ENCODE measurements around the gene MATCAP1. TPM values are rescaled to one million over a fixed set of nuclear protein-coding genes. Genes with fewer than 3 reads are reported as not detected.

MATCAP1 gene
- total RNA-seq (1 to 10 TPM; 2.7 to 4.8 TPM), polyA plus RNA-seq (1 to 10 TPM; 1.5 to 3.8 TPM)

- peak; percentile 88 for DNase-seq (ENCODE audit: low spot score)
- peaks cover 8 to 29% (median 19%) of the 10 kb centered on the region in 4 donors for H3K4me1 ChIP-seq (ENCODE audit: control insufficient read depth in 4 of 4, insufficient read depth in 4 of 4, low read length in 3 of 4)
- no peaks in the 10 kb centered on the region for H3K9me3 ChIP-seq (ENCODE audit: control insufficient read depth in 4 of 4, low read length in 3 of 4)
- H3K36me3 ChIP-seq (ENCODE audit: control insufficient read depth in 4 of 4, insufficient read depth in 3 of 4, low read depth in 1 of 4, low read length in 3 of 4), result no peaks in the 10 kb centered on the region
- peak within 1 kb of the TSS; percentile 58 to 69 (median 66) for H3K4me3 ChIP-seq (ENCODE audit: low read depth in 1 of 3, low read length in 3 of 3)
- no peaks in the 10 kb centered on the region for H3K27me3 ChIP-seq (ENCODE audit: control insufficient read depth in 4 of 4, insufficient read depth in 4 of 4, low read length in 3 of 4)
- H3K9ac ChIP-seq (ENCODE audit: low read depth in 1 of 2, low read length in 2 of 2), result peak within 1 kb of the TSS in 1 of 2 donors; percentile 53
- peak; percentile 70 for TF ChIP-seq YY1 (IDR thresholded peaks at IDR 0.05)
- peak in 1 of 2 donors; percentile 37 for TF ChIP-seq GABPA (IDR thresholded peaks at IDR 0.05 in 1 of 2, conservative IDR thresholded peaks at IDR 0.05 in 1 of 2)
- TF ChIP-seq RAD21 (IDR thresholded peaks at IDR 0.05), result no peak
- TF ChIP-seq RXRA (IDR thresholded peaks at IDR 0.05), result peak; percentile 5 to 20
- peak; percentile 70 for TF ChIP-seq SP1 (IDR thresholded peaks at IDR 0.05)
- TF ChIP-seq NR2F2 (IDR thresholded peaks at IDR 0.05), result peak; percentile 41
- no peak for TF ChIP-seq ZBTB33 (IDR thresholded peaks at IDR 0.05)
- TF ChIP-seq EGR1 (IDR thresholded peaks at IDR 0.05; ENCODE audit: low read depth in 2 of 2), result peak; percentile 75 to 76
- H3K27ac ChIP-seq (ENCODE audit: low read depth in 1 of 2, low read length in 2 of 2), result peak within 1 kb of the TSS; percentile 84 to 85
- under 1% methylated on average over 77 of the region's 77 CpGs for WGBS
These were observed at the start of gene MATCAP1 for GRCh38 chr16:67183627-67184452. MATCAP1 (minus strand) TSS chr16:67183963; CDS start chr16:67180610, 3,353 bp downstream.

- Histone ChIP-seq H3K4me1 (ENCODE audit: control insufficient read depth in 4 of 4, insufficient read depth in 4 of 4, low read length in 3 of 4) (peaks cover 0 to 27% (median 17%) of the 10 kb centered on the region in 4 donors), H3K36me3 (ENCODE audit: control insufficient read depth in 4 of 4, insufficient read depth in 3 of 4, low read depth in 1 of 4, low read length in 3 of 4) (peaks cover 7 to 20% (median 17%) of the 10 kb centered on the region in 4 donors), H3K27me3 (ENCODE audit: control insufficient read depth in 4 of 4, insufficient read depth in 4 of 4, low read length in 3 of 4) (no peaks in the 10 kb centered on the region), H3K9me3 (ENCODE audit: control insufficient read depth in 4 of 4, low read length in 3 of 4) (no peaks in the 10 kb centered on the region), H3K9ac (ENCODE audit: low read depth in 1 of 2, low read length in 2 of 2) (no peak overlapping the region), H3K4me3 (ENCODE audit: low read depth in 1 of 3, low read length in 3 of 3) (no peak overlapping the region), H3K27ac (ENCODE audit: low read depth in 1 of 2, low read length in 2 of 2) (no peak overlapping the region)
- WGBS, result 67% methylated on average over 12 of the region's 12 CpGs
- TF ChIP-seq EGR1 (IDR thresholded peaks at IDR 0.05; ENCODE audit: low read depth in 2 of 2) (no peak), GABPA (IDR thresholded peaks at IDR 0.05 in 1 of 2, conservative IDR thresholded peaks at IDR 0.05 in 1 of 2) (peak in 1 of 2 donors; percentile 20)
- no peak for DNase-seq (ENCODE audit: low spot score)
These were observed 47.3 kb upstream of the MATCAP1 start for GRCh38 chr16:67230809-67231660.

- 95% methylated on average over 32 of the region's 32 CpGs for WGBS
- Histone ChIP-seq H3K4me1 (ENCODE audit: control insufficient read depth in 4 of 4, insufficient read depth in 4 of 4, low read length in 3 of 4) (peaks cover 0 to 34% (median 18%) of the 10 kb centered on the region in 4 donors), H3K9me3 (ENCODE audit: control insufficient read depth in 4 of 4, low read length in 3 of 4) (no peaks in the 10 kb centered on the region), H3K27ac (ENCODE audit: low read depth in 1 of 2, low read length in 2 of 2) (no peak overlapping the region), H3K9ac (ENCODE audit: low read depth in 1 of 2, low read length in 2 of 2) (no peak overlapping the region), H3K4me3 (ENCODE audit: low read depth in 1 of 3, low read length in 3 of 3) (no peak overlapping the region), H3K36me3 (ENCODE audit: control insufficient read depth in 4 of 4, insufficient read depth in 3 of 4, low read depth in 1 of 4, low read length in 3 of 4) (peaks cover 7 to 19% (median 17%) of the 10 kb centered on the region in 4 donors), H3K27me3 (ENCODE audit: control insufficient read depth in 4 of 4, insufficient read depth in 4 of 4, low read length in 3 of 4) (no peaks in the 10 kb centered on the region)
- DNase-seq (ENCODE audit: low spot score), result no peak
- TF ChIP-seq SP1 (IDR thresholded peaks at IDR 0.05) (no peak), CTCF (IDR thresholded peaks at IDR 0.05; ENCODE audit: low read depth, low read length, missing input control) (no peak), RAD21 (IDR thresholded peaks at IDR 0.05) (no peak), RXRA (IDR thresholded peaks at IDR 0.05) (no peak), HNF4G (IDR thresholded peaks at IDR 0.05) (no peak), FOXA1 (IDR thresholded peaks at IDR 0.05) (no peak), ZBTB33 (IDR thresholded peaks at IDR 0.05) (no peak), NR2F2 (IDR thresholded peaks at IDR 0.05) (no peak)
These were observed 46.4 kb upstream of the MATCAP1 start for GRCh38 chr16:67229906-67230808.

All from liver (tissue), 9 donors.